NCI-H446 (cell line): Measurements from ENCODE around the gene MNT.

Source experiments
- DNase-seq, 2 experiments: peaks; one replicate each; lab custom pipeline; 2025; lab: John Stamatoyannopoulos, UW

Gene MNT

DNA sequence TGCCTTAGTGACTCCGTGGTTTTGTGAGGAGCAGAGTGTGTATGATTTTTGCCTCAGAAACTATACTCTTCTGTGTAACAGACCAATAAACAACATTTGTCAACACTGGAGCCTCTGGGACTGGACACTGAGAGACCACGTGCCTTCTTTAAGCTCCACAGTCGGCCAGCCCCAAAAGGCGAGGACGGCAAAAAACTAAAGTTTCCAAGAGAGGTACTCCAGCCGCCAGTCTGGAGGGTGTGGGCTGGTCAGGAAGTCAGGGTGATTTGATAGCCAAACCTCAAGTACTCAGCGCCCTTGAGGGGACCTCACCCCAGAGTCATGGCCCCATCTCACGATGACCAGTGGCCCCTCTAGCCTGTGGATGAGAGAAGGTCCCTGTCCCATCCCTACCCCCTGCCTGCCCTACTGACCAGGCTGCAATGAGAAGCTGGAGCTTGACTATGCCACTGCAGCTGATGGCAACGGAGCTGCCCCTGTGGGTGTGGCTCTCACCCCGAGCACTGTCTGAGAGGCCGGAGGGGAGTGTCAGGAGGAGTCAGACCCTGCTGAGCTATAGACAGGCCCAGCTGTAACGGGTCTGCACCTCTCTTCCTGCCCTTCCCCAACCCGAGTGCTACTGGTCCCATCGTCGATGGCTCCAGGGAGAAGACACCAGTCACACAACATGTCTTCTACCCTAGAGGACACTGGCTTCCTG, 19.8 kb downstream of the MNT start:
- DNase-seq, result no peak

DNA sequence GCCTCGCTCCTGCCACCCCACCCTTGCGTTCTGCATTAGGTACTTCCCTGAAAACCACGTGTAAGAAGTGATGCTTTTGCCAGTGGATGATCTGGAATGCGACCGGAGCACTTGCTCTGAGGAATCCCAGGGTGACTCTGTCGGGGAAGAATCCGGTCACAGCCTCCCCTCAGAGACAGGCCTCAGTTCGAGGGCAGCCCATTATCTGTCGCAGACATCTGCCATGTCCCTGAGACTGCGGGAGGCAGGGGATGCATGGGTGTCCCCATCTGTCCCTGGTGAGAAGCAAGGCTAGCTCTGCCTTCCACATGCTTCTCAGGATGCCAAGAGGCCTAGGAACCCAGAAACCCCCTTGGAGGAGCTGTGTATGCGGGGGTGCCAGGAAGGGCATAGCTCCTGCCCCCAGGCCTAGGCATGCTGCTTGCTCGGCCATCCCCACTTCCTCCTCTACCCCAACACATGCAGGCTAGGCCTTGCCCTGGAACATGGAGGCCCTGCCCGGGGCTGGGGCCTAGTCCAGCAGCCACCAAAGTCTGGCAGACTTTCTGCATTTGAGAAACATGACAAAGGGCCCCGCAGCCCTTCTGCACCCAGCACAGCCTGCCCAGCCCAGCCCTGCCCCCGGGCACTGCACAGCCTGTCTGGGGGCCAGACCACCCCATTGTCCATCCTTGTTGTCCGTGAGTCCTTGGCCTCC, 20.5 kb downstream of the MNT start:
- no peak for DNase-seq

DNA sequence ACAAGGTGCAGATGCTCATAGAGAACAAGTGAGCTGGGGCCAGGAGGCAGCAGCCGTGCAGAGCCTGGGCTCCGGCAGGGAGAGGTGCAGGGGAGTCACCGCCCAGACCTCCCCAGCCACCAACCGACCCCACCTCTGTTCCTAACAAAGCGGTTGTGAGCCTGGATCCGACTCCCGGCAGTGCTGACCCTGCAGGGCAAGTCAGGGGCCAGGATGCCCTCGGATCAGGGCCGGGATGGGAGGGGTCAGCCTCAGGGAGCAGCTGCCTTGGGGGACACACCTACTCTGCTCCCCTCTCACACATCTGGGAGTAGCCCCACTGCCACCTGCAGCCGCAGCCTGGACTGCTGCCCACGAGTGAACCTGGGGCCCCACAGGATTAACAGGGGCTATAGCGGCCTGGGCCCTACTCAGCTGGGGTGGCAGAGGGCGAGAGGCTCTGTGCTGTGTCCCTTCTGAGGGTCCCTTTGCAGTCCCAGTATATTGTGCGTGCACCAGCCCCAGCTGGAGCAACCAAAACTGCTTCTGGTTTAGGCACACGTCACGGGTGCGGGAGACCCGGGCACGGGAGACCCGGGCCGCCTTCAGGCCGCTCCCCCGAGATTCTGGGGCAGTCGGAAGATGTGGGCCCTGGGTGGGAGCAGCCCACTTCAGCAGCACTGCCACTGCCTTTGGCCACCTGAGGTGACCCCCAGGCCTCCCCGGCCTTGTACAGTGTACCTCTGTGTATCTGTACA, 21.2 kb downstream of the MNT start:
- no peak for DNase-seq

DNA sequence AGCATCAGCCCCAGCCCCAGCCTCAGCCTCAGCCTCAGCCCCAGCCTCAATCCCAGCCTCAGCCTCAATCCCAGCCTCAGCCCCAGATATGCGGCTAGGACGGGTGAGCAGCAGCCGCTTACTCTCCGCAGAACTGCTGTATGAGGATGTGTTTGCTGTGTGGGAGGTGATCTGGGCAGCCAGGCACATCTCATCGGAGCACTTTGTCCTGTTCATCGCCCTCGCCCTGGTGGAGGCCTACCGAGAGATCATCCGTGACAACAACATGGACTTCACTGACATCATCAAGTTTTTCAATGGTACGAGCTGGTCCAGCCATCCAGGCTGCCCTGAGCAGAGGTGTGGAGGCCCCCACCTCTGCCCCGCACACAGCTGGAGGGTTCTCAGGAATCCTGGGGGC, 22.0 kb downstream of the MNT start:
- no peak for DNase-seq

DNA sequence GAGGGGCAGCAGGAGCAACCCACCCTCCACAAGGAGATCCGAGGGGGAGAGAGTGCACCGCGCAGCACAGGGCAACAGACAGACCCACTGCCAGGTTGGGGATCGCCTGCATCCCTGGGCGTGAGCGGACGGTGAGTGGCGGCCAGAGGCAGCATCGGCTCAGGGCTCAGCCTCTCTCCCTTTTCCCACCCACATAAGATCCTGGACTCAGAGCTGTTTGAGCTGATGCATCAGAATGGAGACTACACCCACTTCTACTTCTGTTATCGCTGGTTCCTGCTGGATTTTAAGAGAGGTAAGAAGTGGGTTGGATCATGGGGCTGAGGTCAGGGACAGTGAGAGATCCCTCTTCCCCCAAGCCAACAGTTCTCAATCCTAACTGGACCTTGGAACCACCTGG, 23.2 kb downstream of the MNT start:
- DNase-seq, result no peak

DNA sequence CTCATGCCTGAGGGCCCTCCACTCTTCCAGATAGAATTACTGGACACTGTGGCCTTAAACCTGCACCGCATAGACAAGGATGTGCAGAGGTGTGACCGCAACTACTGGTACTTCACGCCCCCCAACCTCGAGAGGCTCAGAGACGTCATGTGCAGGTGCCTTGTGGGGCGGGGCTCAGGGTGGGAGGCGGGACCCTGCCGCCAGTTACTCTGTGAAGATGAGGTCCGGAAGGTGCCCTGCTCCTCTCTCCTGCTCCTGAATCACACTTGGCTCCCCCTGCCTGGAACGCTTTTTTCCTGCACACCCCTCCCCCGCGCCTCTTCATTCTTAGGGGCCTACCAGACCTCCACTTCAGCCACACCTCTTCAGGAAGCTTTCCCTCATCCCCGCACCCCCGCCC, 24.8 kb downstream of the MNT start:
- DNase-seq, result no peak

DNA sequence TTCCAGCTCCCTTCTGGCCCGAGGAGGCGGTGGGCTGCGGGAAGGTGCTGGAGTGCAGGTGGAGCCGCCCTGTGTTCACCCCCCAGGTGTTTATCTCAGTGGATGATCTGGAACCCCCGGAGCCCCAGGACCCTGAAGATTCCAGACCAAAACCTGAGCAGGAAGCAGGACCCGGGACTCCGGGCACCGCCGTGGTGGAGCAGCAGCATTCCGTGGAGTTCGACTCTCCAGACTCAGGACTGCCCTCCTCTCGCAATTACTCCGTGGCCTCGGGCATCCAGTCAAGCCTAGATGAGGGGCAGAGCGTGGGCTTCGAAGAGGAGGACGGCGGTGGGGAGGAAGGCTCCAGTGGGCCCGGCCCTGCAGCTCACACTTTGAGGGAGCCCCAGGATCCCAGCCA, 25.5 kb downstream of the MNT start:
- DNase-seq, result no peak

DNA sequence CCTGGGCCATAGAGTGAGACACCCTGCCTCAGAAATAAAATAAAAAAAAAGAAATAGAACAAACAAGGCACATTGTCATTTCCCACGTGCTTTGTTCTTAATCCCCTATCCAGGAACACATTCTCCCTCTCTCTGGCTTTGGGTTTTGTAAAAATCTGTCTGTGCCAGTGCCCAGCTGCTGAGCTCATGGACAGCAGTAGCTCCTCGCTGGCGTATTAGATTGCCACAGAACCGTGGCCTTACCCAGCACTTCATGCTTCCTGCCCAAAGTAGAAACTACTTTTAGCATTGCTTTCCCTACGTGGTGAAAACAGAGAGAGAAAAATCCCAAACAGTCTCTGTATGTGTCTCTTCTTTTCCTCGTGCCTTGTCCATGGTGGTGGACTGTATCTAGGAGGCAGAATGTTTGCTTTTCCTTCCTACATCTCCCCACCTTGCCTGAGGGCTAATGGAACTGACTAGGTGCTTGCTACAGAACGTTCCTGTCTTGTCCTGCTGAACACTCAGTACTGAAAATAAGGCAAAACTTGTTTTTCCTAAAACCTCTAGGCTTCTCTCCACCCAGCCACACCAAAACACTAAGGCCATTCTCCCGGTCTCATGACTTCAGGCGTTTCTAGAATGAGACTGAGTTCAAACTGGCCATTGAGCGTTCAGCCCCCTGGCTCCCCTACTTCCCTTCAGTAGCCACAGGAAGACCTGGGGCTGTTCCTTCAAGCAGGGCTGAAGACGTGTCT, 26.1 kb downstream of the MNT start:
- no peak for DNase-seq

DNA sequence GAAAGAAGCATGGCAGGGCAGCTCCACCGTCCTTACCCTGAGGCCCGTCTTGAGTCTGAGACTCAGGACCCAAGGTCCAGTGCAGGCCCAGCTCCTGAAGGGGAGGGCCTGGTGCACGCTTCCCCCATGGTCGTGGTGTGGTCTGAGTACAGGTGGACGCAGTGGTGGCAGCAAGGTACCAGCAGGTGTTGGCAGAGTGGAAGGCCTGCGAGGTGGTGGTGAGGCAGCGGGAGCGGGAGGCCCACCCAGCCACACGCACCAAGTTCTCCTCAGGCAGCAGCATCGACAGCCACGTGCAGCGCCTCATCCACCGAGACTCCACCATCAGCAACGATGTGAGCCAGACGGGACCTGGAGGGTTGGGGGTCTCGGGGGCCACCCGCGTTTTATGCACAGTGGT, 27.7 kb downstream of the MNT start:
- no peak for DNase-seq

DNA sequence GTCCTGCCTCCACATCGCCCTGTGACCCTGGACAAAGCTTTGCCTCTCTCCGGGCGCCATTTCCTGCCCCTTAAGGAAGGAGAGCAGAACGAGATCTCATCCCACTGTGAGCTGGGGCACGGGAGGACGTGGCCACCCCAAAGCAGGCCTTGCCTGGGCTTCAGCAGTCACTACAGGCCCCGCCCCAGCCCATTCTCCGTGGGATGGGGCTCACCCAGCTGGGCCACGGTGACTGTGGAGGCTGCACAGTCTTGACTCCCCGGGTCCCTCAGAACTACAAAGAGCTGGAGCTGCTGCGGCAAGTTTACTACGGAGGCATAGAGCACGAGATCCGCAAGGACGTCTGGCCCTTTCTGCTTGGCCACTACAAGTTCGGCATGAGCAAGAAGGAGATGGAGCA, 28.2 kb downstream of the MNT start:
- DNase-seq, result no peak

DNA sequence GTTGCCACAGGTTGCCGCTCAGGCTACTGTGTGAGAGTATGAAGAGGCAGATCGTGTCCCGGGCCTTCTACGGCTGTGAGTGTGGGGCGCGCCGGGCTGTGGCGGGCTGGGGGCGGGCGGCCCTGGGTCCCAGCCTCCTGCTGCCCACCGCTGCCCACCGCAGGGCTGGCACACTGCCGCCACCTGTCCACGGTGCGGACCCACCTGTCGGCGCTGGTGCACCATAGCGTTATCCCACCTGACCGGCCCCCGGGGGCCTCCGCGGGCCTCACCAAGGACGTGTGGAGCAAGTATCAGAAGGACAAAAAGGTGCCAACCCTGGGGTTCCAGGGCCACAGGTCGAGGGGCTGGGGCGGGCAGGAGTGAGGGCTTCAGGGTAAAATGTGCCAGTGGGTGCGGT, 28.7 kb downstream of the MNT start:
- DNase-seq, result no peak

DNA sequence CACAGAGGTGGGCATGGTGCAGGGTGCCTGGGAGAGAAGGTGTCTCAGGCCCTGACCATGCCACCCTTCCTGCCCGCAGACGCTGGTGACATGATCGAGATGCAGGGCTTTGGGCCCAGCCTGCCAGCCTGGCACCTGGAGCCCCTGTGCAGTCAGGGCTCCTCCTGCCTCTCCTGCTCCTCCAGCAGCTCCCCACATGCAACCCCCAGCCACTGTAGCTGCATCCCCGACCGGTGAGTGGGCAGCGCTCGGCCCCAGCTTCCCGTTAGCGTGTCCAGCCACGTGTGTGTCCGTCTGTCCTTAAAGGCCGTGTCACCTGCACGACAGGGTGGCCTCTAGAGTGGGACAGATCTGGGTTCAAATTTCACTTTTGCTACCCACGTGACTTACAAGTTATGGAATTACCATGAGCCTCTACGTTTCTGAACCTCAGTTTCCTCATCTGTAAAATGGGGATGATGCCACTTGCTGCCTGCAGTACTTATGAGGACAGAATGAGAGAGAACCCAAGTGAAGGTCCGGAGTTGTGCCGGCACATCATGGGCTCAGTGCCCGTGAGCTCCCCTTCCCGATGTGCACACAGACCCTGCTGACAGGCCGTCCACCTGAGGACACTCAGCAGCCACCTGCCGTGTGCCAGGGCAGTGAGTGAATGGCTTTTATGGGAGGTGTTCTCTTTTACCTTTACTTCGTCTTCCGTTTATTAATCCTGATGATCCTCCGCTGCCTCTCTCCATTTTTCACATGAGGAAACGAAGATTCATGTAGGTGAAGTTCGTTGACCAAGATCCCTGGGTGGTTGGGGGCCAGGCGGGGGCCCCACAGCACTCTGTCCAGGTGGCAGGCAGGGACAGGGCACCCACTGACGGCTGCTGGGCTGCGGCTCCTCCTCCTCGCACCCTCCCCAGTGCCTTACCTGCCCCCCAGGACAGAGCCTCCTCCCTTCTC, 29.4 kb downstream of the MNT start:
- no peak for DNase-seq

DNA sequence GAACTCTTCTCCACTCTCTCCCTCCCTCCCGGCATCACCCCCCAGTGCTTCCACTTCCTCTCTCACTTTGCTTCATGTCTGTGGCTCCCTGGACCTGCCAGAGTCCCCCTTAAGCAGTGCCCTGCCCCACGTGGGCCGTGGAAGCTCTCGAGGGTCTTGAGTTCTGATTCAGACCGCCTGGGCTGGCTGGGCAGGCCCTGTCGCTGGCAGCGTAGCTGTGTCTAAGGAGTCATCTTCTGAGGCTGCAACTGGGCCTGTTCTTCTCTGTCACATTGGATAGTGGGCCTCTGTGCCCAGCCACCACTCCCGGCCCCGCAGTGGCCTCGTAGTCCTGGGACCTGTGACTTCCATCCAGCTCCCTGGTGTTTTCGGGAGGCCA, 30.7 kb downstream of the MNT start:
- DNase-seq, result no peak

DNA sequence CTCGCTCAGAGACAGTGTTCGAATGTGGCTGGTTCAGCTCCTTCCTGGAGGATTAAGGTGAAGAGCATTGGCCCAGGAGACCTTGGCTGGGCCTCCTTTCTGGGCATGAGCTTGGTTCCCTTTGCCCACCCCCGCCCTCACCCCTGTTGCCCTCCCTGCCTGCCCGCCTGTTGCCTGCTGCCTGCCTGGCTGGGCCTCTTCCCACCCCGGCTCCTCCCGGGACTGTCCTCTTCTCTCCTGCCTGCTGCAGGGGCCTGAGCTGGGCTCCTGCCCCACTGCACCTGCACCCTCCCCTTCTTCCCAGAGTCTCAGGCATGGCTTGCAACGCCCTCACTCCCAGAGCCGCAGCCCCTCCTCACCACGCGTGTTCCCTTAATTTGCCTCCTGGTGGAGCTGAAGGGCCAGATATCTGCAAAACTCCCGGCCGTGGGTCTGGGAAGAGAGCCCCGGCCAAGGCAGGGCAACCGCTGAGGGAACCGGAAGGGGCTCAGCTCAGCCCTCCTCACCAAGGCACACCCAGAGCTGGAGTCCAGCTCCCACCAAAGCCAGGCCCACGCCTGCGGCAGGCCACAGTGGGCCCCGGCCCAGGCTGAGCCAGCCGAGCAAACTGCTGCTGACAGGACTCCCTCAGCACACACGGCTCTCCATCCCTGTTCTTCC, 31.2 kb downstream of the MNT start:
- no peak for DNase-seq

DNA sequence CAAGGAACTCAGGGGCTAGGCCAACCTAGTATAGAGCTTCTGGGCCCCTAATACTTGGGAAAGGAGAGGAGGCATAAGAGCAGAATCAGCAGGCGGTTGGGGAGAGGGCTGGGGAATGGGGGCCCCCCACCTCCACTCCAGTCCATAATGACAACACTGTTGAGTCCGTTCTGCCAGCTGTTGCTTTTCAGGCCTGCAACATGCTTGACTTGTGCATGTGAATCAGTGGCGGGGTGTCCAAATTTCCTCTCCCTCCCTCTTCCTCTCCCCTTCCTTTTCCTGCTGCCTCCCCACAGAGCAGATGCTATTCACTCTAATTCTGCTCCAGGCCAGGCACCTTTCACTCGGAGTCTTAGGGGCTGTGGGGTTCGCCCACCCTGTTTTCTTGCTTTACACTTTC, 31.8 kb downstream of the MNT start:
- DNase-seq, result no peak

DNA sequence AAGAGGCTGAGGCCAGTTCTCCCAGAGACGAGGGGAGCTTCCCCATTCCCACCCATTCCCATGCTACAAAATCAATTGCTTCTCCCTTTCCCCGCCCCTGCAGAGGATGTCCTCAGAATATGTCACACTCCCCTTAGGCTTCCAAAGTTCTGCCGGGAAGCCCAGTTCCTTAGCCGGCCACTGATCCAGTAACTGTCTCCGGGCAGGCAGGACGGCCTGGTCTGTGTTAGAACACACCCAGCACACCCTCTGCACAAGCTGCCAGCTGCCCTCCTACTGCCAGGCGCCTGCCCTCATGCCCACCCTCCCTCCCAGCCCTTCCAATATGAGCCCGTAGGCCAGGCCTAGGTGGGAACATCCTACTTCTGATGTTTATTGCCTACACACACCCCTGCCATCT, 32.5 kb downstream of the MNT start:
- no peak for DNase-seq

DNA sequence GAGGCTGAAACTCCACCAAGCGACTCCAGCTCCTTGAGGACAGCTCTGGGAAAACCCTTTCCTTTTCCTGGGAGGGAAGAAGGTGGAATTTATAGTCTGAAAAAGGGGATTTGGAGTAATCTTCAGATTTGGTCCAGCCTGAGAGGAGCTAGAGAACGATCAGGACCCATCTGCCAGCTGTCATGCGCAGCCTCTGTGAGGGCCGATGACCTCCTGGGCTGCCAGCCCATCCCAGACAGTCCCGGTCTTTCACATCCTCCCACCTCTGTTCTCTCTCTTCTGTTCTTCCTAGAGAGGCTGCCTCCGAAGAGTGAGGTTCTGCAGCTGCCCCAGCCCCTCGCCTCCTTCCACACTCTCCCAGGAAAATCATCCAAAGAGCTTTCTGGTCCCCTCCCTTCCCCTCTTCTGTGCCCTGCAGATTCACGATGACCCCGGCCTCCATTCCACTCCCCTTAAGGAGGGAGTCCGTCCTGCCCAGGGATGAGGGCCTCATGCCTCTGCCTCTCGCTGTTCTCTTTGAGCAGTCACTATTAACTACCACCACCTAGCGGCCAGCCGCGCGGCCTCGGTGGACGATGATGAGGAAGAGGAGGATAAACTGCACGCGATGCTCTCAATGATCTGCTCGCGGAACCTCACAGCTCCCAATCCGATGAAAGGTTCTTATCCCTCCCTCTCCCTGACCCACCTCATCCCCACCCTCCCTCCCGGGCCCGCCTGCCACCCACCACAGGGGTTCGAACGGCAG, 33.9 kb downstream of the MNT start:
- no peak for DNase-seq

DNA sequence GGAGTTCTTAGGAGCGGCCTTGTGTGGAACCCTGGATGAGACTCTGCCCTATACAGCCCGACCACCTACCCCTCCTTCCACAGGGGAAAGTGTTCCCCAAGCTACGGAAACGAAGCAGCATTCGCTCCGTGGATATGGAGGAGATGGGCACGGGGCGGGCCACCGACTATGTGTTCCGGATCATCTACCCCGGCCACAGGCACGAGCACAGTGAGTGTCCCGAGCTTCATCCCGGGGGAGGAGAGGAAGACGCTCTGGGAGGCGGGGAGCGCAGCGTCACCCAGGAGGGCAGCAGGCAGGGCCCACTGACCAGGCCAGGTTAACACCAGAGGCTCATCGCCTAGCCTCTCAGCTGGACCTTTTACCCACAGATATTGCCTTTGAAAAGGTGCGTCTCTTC, 35.7 kb downstream of the MNT start:
- no peak for DNase-seq

DNA sequence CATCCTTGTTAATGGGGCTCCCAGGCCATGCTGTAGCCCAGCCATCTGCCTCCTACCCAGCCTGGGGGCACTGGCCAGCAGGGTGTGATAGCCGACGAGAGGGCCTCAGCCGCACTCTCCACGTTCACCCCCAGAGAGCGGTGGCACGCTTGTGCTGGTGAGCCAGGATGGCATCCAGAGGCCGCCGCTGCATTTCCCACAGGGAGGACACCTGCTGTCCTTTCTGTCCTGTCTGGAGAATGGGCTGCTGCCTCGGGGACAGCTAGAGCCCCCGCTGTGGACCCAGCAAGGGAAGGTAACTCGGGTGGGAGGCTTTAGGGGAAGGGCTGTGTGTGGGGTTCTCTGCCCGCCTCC, 36.1 kb downstream of the MNT start:
- no peak for DNase-seq
